Loucy (cell line): ENCODE results near the gene REPS2.

Experiments used
- H2AFZ ChIP-seq: fragments of 200-600 bp; sonication (generic); 2 replicates; pipeline ENCODE4 v1.6.0; 2016; ENCODE audit warnings: antibody characterized with exemption, mild to moderate bottlenecking, low read length, moderate library complexity
- H3F3A ChIP-seq: fragments of 200-600 bp; 2 replicates; pipeline ENCODE4 v1.6.0; 2016; ENCODE audit warnings: antibody characterized with exemption, low read depth, mild to moderate bottlenecking
- H3K27me3 ChIP-seq: fragments of 200-600 bp; sonication (generic); 2 replicates; pipeline ENCODE4 v1.6.1; 2014; ENCODE audit warnings: low read length, mild to moderate bottlenecking; ENCODE audit not compliant: insufficient read depth, poor library complexity, severe bottlenecking
- H3K36me3 ChIP-seq: fragments of 200-600 bp; sonication (generic); 2 replicates; pipeline ENCODE4 v1.6.1; 2016; ENCODE audit warnings: low read length; ENCODE audit not compliant: insufficient read depth
- H3K4me1 ChIP-seq: fragments of 200-600 bp; sonication (generic); 2 replicates; pipeline ENCODE4 v1.5.1; 2014; ENCODE audit warnings: low read length, mild to moderate bottlenecking; ENCODE audit not compliant: insufficient read depth, poor library complexity, severe bottlenecking
- H3K4me2 ChIP-seq: fragments of 200-600 bp; sonication (generic); 2 replicates; pipeline ENCODE4 v1.6.0; 2014; ENCODE audit warnings: antibody characterized with exemption, low read length, low read depth, mild to moderate bottlenecking; ENCODE audit not compliant: poor library complexity, severe bottlenecking
- H3K4me3 ChIP-seq: fragments of 200-600 bp; sonication (generic); 2 replicates; pipeline ENCODE4 v1.5.1; 2014; ENCODE audit warnings: low read length, mild to moderate bottlenecking, mixed read lengths; ENCODE audit not compliant: poor library complexity, severe bottlenecking
- H3K79me2 ChIP-seq: fragments of 200-600 bp; sonication (generic); 2 replicates; pipeline ENCODE4 v1.6.1; 2014; ENCODE audit warnings: low read length; ENCODE audit not compliant: insufficient read depth
- H3K9ac ChIP-seq: fragments of 200-600 bp; sonication (generic); 2 replicates; pipeline ENCODE4 v1.6.0; 2014; ENCODE audit warnings: mild to moderate bottlenecking, low read depth, low read length, moderate library complexity; ENCODE audit not compliant: poor library complexity, severe bottlenecking
- H3K9me2 ChIP-seq: fragments of 200-600 bp; sonication (generic); replicated peaks from 2 replicates; pipeline ENCODE4 v1.6.1; 2016; ENCODE audit warnings: low read depth, low read length, mixed read lengths
- H3K9me3 ChIP-seq: fragments of 200-600 bp; sonication (generic); 2 replicates; pipeline ENCODE4 v1.6.1; 2014; ENCODE audit warnings: mild to moderate bottlenecking, antibody characterized with exemption, low read length, low read depth; ENCODE audit not compliant: insufficient read depth
- H4K20me1 ChIP-seq: fragments of 200-600 bp; sonication (generic); 2 replicates; pipeline ENCODE4 v1.6.0; 2014; ENCODE audit warnings: antibody characterized with exemption, low read length, mild to moderate bottlenecking; ENCODE audit not compliant: insufficient read depth, poor library complexity, severe bottlenecking
- EZH2phosphoT487 ChIP-seq: fragments of 200-600 bp; IDR thresholded peaks from 2 replicates; pipeline ENCODE4 v1.6.1; 2018; ENCODE audit warnings: antibody characterized with exemption, mild to moderate bottlenecking, moderate library complexity, borderline replicate concordance
- TF ChIP-seq, protein P1 (sequence below): fragments of 200-600 bp; sonication (generic); conservative IDR thresholded peaks from 2 replicates; pipeline ENCODE4 v1.5.1; 2014; ENCODE audit warnings: mild to moderate bottlenecking, antibody characterized with exemption, low read length

Gene REPS2

DNA sequence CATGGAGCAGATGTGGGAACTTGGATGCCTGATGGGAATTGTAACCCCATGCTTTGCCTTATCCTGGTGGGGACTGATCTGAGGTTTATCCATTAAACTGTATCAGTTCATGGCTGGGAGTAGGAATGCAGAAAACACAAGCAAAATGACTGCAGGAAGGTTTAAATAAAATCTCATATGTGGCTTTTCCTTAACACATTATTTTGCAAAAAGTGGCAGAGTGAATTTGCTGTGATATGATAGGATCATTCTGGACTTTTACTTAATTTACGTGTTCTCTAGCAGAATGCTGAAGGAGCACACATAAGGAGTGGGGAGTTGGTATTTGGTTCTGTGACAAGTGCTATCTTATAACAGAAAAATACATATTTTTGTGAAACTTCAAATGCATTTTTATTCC is 34.8 kb downstream of the REPS2 start:
- Histone ChIP-seq H3K4me1 (no peaks in the 10 kb centered on the region), H3K4me3 (no peak overlapping the region), H3K27me3 (no peaks in the 10 kb centered on the region), H3K9ac (no peak overlapping the region), H3K9me3 (no peaks in the 10 kb centered on the region), H4K20me1 (no peaks in the 10 kb centered on the region), H2AFZ (no peak overlapping the region), H3K9me2 (no peaks in the 10 kb centered on the region), H3F3A (no peaks in the 10 kb centered on the region), H3K79me2 (no peaks in the 10 kb centered on the region), H3K4me2 (no peak overlapping the region), H3K36me3 (no peaks in the 10 kb centered on the region)
- TF ChIP-seq EZH2phosphoT487: no peak
- TF ChIP-seq, protein P1, sequence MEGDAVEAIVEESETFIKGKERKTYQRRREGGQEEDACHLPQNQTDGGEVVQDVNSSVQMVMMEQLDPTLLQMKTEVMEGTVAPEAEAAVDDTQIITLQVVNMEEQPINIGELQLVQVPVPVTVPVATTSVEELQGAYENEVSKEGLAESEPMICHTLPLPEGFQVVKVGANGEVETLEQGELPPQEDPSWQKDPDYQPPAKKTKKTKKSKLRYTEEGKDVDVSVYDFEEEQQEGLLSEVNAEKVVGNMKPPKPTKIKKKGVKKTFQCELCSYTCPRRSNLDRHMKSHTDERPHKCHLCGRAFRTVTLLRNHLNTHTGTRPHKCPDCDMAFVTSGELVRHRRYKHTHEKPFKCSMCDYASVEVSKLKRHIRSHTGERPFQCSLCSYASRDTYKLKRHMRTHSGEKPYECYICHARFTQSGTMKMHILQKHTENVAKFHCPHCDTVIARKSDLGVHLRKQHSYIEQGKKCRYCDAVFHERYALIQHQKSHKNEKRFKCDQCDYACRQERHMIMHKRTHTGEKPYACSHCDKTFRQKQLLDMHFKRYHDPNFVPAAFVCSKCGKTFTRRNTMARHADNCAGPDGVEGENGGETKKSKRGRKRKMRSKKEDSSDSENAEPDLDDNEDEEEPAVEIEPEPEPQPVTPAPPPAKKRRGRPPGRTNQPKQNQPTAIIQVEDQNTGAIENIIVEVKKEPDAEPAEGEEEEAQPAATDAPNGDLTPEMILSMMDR: no peak

- Histone ChIP-seq H3K4me1 (no peaks in the 10 kb centered on the region), H4K20me1 (no peaks in the 10 kb centered on the region)
These were observed 35.5 kb downstream of the REPS2 start for GRCh38 chrX:16981980-16982379.

DNA sequence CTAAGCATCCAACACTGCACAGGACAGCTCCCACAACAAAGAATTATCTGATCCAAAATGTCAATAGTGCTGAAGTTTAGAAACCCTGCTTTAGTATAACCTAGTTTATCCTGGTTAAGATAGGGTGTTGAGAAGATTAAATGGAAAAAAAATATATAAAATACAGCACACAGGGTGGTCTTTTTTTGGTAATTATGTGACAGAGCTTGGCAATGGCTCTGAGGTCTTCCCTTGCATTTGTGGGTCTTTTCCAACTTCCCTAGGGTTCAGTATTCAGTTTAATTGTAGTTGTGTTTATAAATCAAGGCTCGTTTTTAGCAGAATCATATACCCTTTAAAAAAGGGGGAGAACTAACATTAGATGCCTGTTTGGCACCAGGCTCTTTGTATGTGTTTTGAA is 36.6 kb downstream of the REPS2 start:
- Histone ChIP-seq H3K36me3 (no peaks in the 10 kb centered on the region), H3K9me2 (no peaks in the 10 kb centered on the region), H3K9me3 (no peaks in the 10 kb centered on the region), H3K4me3 (no peak overlapping the region), H3K4me1 (no peaks in the 10 kb centered on the region), H3K27me3 (no peaks in the 10 kb centered on the region), H3K4me2 (no peak overlapping the region), H2AFZ (no peak overlapping the region), H3K79me2 (no peaks in the 10 kb centered on the region), H4K20me1 (no peaks in the 10 kb centered on the region), H3K9ac (no peak overlapping the region), H3F3A (no peaks in the 10 kb centered on the region)
- TF ChIP-seq, protein P1: no peak
- TF ChIP-seq EZH2phosphoT487: no peak

More at GRCh38 chrX:16981980-16982379, 35.5 kb downstream of the REPS2 start:
- no peak overlapping the region for H3K4me3 ChIP-seq
- no peaks in the 10 kb centered on the region for H3K27me3 ChIP-seq
- TF ChIP-seq, protein P1: no peak
- TF ChIP-seq EZH2phosphoT487: no peak
- H3K9ac ChIP-seq: no peak overlapping the region
- no peaks in the 10 kb centered on the region for H3K9me3 ChIP-seq
- no peaks in the 10 kb centered on the region for H3K9me2 ChIP-seq
- H3K4me2 ChIP-seq: no peak overlapping the region
- no peaks in the 10 kb centered on the region for H3K79me2 ChIP-seq
- no peaks in the 10 kb centered on the region for H3F3A ChIP-seq
- no peak overlapping the region for H2AFZ ChIP-seq
- H3K36me3 ChIP-seq: no peaks in the 10 kb centered on the region
